Measurements from ENCODE around the gene STX19.
"Not testable (repeated sequence)": the region's sequence is repeated elsewhere in the genome, so short reads cannot be mapped to it uniquely, and the experiment has no call there.

The STX19 gene

GRCh38 chr3:94028093-94028837 lies at the start of gene STX19:
STX19 (minus strand) TSS chr3:94028597; CDS start chr3:94015269, 13,328 bp downstream.
- no peak for DNase-seq (ENCODE audit: low read depth)

GRCh38 chr3:94076055-94076454 lies 47.7 kb upstream of the STX19 start:
- no peak for DNase-seq (ENCODE audit: low read depth)

- no peak for DNase-seq (ENCODE audit: low read depth)
Measured at GRCh38 chr3:94071713-94072284, 43.4 kb upstream of the STX19 start.

- DNase-seq (ENCODE audit: low read depth) = no peak
Measured at GRCh38 chr3:94070341-94070911, 42.0 kb upstream of the STX19 start.

- DNase-seq (ENCODE audit: low read depth) = peak; percentile 25
Measured at GRCh38 chr3:94069194-94069813, 40.9 kb upstream of the STX19 start.

GRCh38 chr3:94066506-94067500 lies 38.4 kb upstream of the STX19 start:
- DNase-seq (ENCODE audit: low read depth) = no peak

- DNase-seq (ENCODE audit: low read depth) = no peak
Measured at GRCh38 chr3:94065819-94066480, 37.6 kb upstream of the STX19 start.

GRCh38 chr3:94065122-94065521 lies 36.7 kb upstream of the STX19 start:
- DNase-seq (ENCODE audit: low read depth) = no peak

GRCh38 chr3:94064243-94064860 lies 36.0 kb upstream of the STX19 start:
- no peak for DNase-seq (ENCODE audit: low read depth)

- no peak for DNase-seq (ENCODE audit: low read depth)
Measured at GRCh38 chr3:94063496-94064119, 35.2 kb upstream of the STX19 start.

- DNase-seq (ENCODE audit: low read depth) = peak; percentile 97
Measured at GRCh38 chr3:94062513-94063404, 34.4 kb upstream of the STX19 start, which contains the start of the genes DHFR2 and NSUN3. DHFR2 (minus strand) TSS chr3:94062916; CDS start chr3:94061511, 1,405 bp downstream. NSUN3 (plus strand) TSS chr3:94063061; CDS start chr3:94063127, 66 bp downstream.

GRCh38 chr3:94061297-94061696 lies 32.9 kb upstream of the STX19 start:
- DNase-seq (ENCODE audit: low read depth) = no peak

GRCh38 chr3:94050546-94050945 lies 22.1 kb upstream of the STX19 start:
- no peak for DNase-seq (ENCODE audit: low read depth)

GRCh38 chr3:94049267-94049666 lies 20.9 kb upstream of the STX19 start:
- no peak for DNase-seq (ENCODE audit: low read depth)

GRCh38 chr3:94046533-94046932 lies 18.1 kb upstream of the STX19 start:
- DNase-seq (ENCODE audit: low read depth) = no peak

- DNase-seq (ENCODE audit: low read depth) = not testable (repeated sequence)
Measured at GRCh38 chr3:94044100-94044936, 15.9 kb upstream of the STX19 start.

GRCh38 chr3:94043285-94043684 lies 14.9 kb upstream of the STX19 start:
- no peak for DNase-seq (ENCODE audit: low read depth)

- peak; percentile 32 for DNase-seq (ENCODE audit: low read depth)
Measured at GRCh38 chr3:94036909-94037507, 8.6 kb upstream of the STX19 start.
